ENCODE data around the gene HERC5.

The HERC5 gene

GRCh38 chr4:88523325-88524129 lies 66.6 kb downstream of the HERC5 start, which contains the start of gene PYURF:
TSS of gene PYURF (minus strand) at chr4:88523776. CDS start at chr4:88523700, 76 bp downstream.
- DNase-seq: peak; percentile 65

GRCh38 chr4:88524171-88524570 lies 67.3 kb downstream of the HERC5 start:
- DNase-seq: no peak

- DNase-seq: no peak
These were observed 69.4 kb downstream of the HERC5 start for GRCh38 chr4:88526221-88526815.

GRCh38 chr4:88527787-88528186 lies 70.9 kb downstream of the HERC5 start:
- DNase-seq: no peak

GRCh38 chr4:88528861-88529260 lies 71.9 kb downstream of the HERC5 start:
- DNase-seq: no peak

- DNase-seq: no peak
These were observed 74.6 kb downstream of the HERC5 start for GRCh38 chr4:88531549-88531948.

GRCh38 chr4:88533088-88533790 lies 76.3 kb downstream of the HERC5 start:
- no peak for DNase-seq

- no peak for DNase-seq
These were observed 77.2 kb downstream of the HERC5 start for GRCh38 chr4:88533937-88534750.

- no peak for DNase-seq
These were observed 78.3 kb downstream of the HERC5 start for GRCh38 chr4:88535090-88535755.

- DNase-seq: no peak
These were observed 80.8 kb downstream of the HERC5 start for GRCh38 chr4:88537709-88538108.

GRCh38 chr4:88539322-88540068 lies 82.6 kb downstream of the HERC5 start:
- DNase-seq: peak; percentile 64

- DNase-seq: no peak
These were observed 92.9 kb downstream of the HERC5 start for GRCh38 chr4:88549815-88550214.

Data from T-helper 9 cell (primary cell).